ENCODE data around the gene MAP4K4.

MAP4K4 gene

GRCh38 chr2:101895039-101895438, 197.5 kb downstream of the MAP4K4 start:
- TF ChIP-seq, protein P1, sequence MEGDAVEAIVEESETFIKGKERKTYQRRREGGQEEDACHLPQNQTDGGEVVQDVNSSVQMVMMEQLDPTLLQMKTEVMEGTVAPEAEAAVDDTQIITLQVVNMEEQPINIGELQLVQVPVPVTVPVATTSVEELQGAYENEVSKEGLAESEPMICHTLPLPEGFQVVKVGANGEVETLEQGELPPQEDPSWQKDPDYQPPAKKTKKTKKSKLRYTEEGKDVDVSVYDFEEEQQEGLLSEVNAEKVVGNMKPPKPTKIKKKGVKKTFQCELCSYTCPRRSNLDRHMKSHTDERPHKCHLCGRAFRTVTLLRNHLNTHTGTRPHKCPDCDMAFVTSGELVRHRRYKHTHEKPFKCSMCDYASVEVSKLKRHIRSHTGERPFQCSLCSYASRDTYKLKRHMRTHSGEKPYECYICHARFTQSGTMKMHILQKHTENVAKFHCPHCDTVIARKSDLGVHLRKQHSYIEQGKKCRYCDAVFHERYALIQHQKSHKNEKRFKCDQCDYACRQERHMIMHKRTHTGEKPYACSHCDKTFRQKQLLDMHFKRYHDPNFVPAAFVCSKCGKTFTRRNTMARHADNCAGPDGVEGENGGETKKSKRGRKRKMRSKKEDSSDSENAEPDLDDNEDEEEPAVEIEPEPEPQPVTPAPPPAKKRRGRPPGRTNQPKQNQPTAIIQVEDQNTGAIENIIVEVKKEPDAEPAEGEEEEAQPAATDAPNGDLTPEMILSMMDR (IDR thresholded peaks at IDR 0.05): no peak
- Histone ChIP-seq H3K4me3 (ENCODE audit: low read depth in 1 of 2, low read length in 1 of 2) (no peak overlapping the region), H3K36me3 (peaks cover 52% of the 10 kb centered on the region), H3K4me1 (ENCODE audit: control insufficient read depth in 1 of 2, insufficient read depth in 1 of 2, low read depth in 1 of 2, low read length in 1 of 2) (peaks cover 30 to 35% of the 10 kb centered on the region in 2 experiments), H3K27ac (no peak overlapping the region), H3K27me3 (no peaks in the 10 kb centered on the region), H3K9me3 (no peaks in the 10 kb centered on the region)

DNA sequence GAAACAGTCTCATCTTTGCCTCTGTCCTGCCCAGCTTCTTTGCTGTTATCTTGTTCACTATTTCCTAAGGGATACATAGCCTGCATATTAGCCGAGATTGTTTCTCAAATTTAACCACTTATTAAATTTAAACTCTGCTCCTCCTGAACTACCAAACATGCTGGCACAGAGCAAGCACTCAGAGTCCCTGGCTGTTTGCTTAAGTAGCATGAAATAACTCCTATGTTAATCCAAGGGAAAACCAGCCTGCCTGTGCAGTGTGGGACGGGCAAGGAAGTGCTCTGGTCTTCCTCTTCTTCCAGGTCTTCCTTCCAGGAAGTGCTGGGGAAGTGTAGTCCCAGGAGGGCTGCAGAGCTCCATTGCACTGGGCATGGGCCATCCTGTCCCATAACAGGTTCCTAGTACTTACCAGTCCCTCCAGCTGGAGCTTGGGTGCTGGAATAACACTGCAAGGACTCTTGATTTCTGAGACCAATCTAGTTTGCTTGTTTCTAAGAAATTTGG, 198.4 kb downstream of the MAP4K4 start:
- Histone ChIP-seq H3K9me3 (no peaks in the 10 kb centered on the region), H3K4me3 (ENCODE audit: low read depth in 1 of 2, low read length in 1 of 2) (no peak overlapping the region), H3K27me3 (no peaks in the 10 kb centered on the region), H3K27ac (peak overlapping the region; percentile 58), H3K4me1 (ENCODE audit: control insufficient read depth in 1 of 2, insufficient read depth in 1 of 2, low read depth in 1 of 2, low read length in 1 of 2) (peaks cover 30 to 35% of the 10 kb centered on the region in 2 experiments), H3K36me3 (peaks cover 44% of the 10 kb centered on the region)
- TF ChIP-seq, protein P1 (IDR thresholded peaks at IDR 0.05): no peak

DNA sequence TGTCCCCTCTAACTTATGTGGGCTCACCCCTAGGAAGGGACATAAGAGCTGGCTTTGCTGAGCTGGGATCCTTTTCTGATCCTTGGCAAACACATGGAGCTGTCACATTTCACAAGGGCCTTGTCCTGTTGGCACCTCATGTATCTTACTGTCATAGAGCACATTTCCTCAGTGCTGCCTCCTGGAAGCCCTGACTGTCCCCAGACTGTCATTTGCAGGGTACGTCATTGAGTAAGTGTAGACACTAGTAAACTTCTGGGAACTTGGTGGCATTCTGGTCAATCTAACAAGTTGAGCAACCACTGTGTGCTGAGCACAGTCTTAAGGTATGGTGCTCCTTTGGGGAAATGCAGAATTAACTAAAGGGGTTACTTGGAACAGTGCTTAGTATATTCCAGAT, 199.8 kb downstream of the MAP4K4 start:
- TF ChIP-seq, protein P1 (IDR thresholded peaks at IDR 0.05): no peak
- Histone ChIP-seq H3K9me3 (no peaks in the 10 kb centered on the region), H3K4me3 (ENCODE audit: low read depth in 1 of 2, low read length in 1 of 2) (peak overlapping the region in 1 of 2 experiments; percentile 3), H3K4me1 (ENCODE audit: control insufficient read depth in 1 of 2, insufficient read depth in 1 of 2, low read depth in 1 of 2, low read length in 1 of 2) (peaks cover 30 to 35% of the 10 kb centered on the region in 2 experiments), H3K36me3 (peaks cover 29% of the 10 kb centered on the region), H3K27me3 (no peaks in the 10 kb centered on the region), H3K27ac (peak overlapping the region; percentile 58)

GRCh38 chr2:101899265-101899664, 201.8 kb downstream of the MAP4K4 start:
- Histone ChIP-seq H3K9me3 (no peaks in the 10 kb centered on the region), H3K27me3 (no peaks in the 10 kb centered on the region), H3K4me1 (ENCODE audit: control insufficient read depth in 1 of 2, insufficient read depth in 1 of 2, low read depth in 1 of 2, low read length in 1 of 2) (peaks cover 19 to 32% of the 10 kb centered on the region in 2 experiments), H3K4me3 (ENCODE audit: low read depth in 1 of 2, low read length in 1 of 2) (no peak overlapping the region), H3K36me3 (peaks cover 15% of the 10 kb centered on the region), H3K27ac (peak overlapping the region; percentile 58)
- TF ChIP-seq, protein P1 (IDR thresholded peaks at IDR 0.05): no peak

DNA sequence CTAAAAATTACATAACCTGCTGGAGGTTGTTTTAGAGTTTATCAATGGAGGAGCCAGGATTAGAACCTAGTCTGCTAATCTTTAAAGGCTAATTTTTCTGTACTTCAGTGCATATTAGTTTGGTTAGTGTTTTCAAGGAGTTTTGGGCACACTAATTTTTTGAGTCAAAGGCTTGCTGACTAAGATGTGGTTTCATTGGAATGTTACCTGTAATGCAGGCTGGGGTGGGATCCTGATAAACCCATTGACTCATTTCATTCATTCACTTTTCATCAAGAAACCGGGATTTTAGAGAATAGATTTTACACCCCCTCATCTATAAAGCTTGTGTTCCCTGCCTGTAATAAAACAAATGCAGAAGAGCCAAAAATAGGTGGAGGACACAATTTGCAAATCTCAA, 202.4 kb downstream of the MAP4K4 start:
- Histone ChIP-seq H3K9me3 (no peaks in the 10 kb centered on the region), H3K4me3 (ENCODE audit: low read depth in 1 of 2, low read length in 1 of 2) (no peak overlapping the region), H3K36me3 (peaks cover 14% of the 10 kb centered on the region), H3K4me1 (ENCODE audit: control insufficient read depth in 1 of 2, insufficient read depth in 1 of 2, low read depth in 1 of 2, low read length in 1 of 2) (peaks cover 19 to 32% of the 10 kb centered on the region in 2 experiments), H3K27ac (peak overlapping the region; percentile 18), H3K27me3 (no peaks in the 10 kb centered on the region)
- TF ChIP-seq, protein P1 (IDR thresholded peaks at IDR 0.05): no peak

Measured in neutrophil (primary cell).